ENCODE measurements around the gene PRKCH.

GRCh38 chr14:61454545-61454944 is 133.2 kb downstream of the PRKCH start:
- TF ChIP-seq EZH2 (IDR thresholded peaks at IDR 0.05; ENCODE audit: insufficient read depth, poor library complexity, severe bottlenecking) (no peak), EZH2phosphoT487 (IDR thresholded peaks at IDR 0.05; ENCODE audit: insufficient read depth, low read depth) (no peak)

All from GM23248 (cell line).